Small intestine (tissue), 7 donors: ENCODE data around the gene STH. TPM values are rescaled to one million over a fixed set of nuclear protein-coding genes. Genes with fewer than 3 reads are reported as not detected.
A peak's percentile ranks its signal among the peaks of the same experiment; 100 is the strongest.

Experiments used
- DNase-seq, 2 donors: peaks; one replicate each; pipeline versions ENCODE4 v3.0.0 to v3.0.0-alpha.2; 2013
- FAIRE-seq: peaks from 2 replicates; lab custom pipeline; 2012; peaks lifted over from hg19 to GRCh38; lab: Jason Lieb, UNC
- H3K27ac ChIP-seq, 3 donors: one replicate each; pipeline ENCODE4 v1.5.1; 2013; ENCODE audit warnings: low read length in 2 of 3, mild to moderate bottlenecking in 2 of 3, control low read depth in 1 of 3, inconsistent platforms in 1 of 3, low read depth in 1 of 3, moderate library complexity in 1 of 3
- H3K27me3 ChIP-seq, 3 donors: one replicate each; pipeline ENCODE4 v1.6.1; 2013; ENCODE audit warnings: low read length in 3 of 3, inconsistent platforms in 1 of 3; ENCODE audit not compliant: control insufficient read depth in 3 of 3, insufficient read depth in 3 of 3
- H3K36me3 ChIP-seq, 3 donors: one replicate each; pipeline ENCODE4 v1.6.1; 2013; ENCODE audit warnings: low read length in 3 of 3, inconsistent platforms in 1 of 3, low read depth in 1 of 3, mild to moderate bottlenecking in 1 of 3, moderate library complexity in 1 of 3; ENCODE audit not compliant: control insufficient read depth in 3 of 3, insufficient read depth in 2 of 3
- H3K4me1 ChIP-seq, 3 donors: one replicate each; pipeline ENCODE4 v1.6.1; 2013; ENCODE audit warnings: low read length in 2 of 3, inconsistent platforms in 1 of 3, low read depth in 1 of 3, mild to moderate bottlenecking in 1 of 3, moderate library complexity in 1 of 3; ENCODE audit not compliant: control insufficient read depth in 3 of 3, insufficient read depth in 2 of 3
- H3K4me3 ChIP-seq, 3 donors: one replicate each; pipeline ENCODE4 v1.5.1; 2013; ENCODE audit warnings: low read length in 3 of 3, control low read depth in 1 of 3, inconsistent platforms in 1 of 3, low read depth in 1 of 3, mild to moderate bottlenecking in 1 of 3, moderate library complexity in 1 of 3
- H3K9me3 ChIP-seq, 2 donors: one replicate each; pipeline ENCODE4 v1.6.1; 2013; ENCODE audit warnings: low read depth in 1 of 2, low read length in 1 of 2; ENCODE audit not compliant: control insufficient read depth in 2 of 2, insufficient read depth in 1 of 2
- WGBS, 3 donors: extraction: QIAGEN DNeasy Blood & Tissue Kit; methylation state at CpG; one replicate each; pipeline ENCODE4 v1.1.7; 2013; 5-methylcytosine and 5-hydroxymethylcytosine counted together
- polyA plus RNA-seq, 4 donors: library from polyadenylated mRNA; stranded (reverse) in 3 of 4; unstranded in 1 of 4; fragments of 200-250 nt in 3 of 4; fragments of 120-200 nt in 1 of 4; gene quantifications; one replicate each; pipeline versions ENCODE4 v1.2.1 to v1.2.3, GENCODE V29; 2013
- donor health status: healthy with polysubstance abuse.
- donor health status: control.
- donor health status: control.
- donor health status: Bipolar disorder and iron deficiency.
- donor health status: healthy.

The STH gene
- polyA plus RNA-seq, 4 donors, result not detected

DNA sequence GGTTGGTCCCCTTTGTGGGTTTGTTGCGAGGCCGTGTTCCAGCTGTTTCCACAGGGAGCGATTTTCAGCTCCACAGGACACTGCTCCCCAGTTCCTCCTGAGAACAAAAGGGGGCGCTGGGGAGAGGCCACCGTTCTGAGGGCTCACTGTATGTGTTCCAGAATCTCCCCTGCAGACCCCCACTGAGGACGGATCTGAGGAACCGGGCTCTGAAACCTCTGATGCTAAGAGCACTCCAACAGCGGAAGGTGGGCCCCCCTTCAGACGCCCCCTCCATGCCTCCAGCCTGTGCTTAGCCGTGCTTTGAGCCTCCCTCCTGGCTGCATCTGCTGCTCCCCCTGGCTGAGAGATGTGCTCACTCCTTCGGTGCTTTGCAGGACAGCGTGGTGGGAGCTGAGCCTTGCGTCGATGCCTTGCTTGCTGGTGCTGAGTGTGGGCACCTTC, 27.3 kb upstream of the STH start:
- no peak for FAIRE-seq
- Histone ChIP-seq H3K27ac (no peak overlapping the region), H3K36me3 (no peaks in the 10 kb centered on the region), H3K27me3 (peaks cover 0 to 13% (median 4%) of the 10 kb centered on the region in 3 donors), H3K4me3 (no peak overlapping the region), H3K9me3 (no peaks in the 10 kb centered on the region), H3K4me1 (no peaks in the 10 kb centered on the region)
- no peak for DNase-seq
- 48 to 59% (median 51%) methylated on average over 12 to 14 of the region's 14 CpGs for WGBS, 3 donors

DNA sequence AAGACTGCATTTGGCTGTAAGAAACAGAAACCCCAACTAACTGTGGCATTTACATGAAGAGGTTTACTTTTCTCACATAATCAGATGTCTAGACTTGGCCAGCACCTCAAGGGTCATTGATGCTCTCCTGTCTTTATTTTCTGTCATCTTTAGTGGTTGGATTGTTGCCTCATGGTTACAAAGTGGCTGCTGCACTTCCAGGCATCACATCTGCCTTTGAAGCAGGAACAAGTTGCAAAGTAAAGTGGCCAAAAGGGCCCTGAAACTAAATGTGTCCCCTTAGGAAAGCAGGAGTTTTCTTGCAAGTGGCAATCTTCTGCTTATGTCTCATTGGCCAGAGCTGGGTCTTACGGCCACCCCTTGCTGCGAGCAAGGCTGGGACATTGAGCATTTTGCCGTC, 26.5 kb upstream of the STH start:
- FAIRE-seq (no peak), DNase-seq (no peak)
- no peaks in the 10 kb centered on the region for H3K36me3 ChIP-seq
- no peaks in the 10 kb centered on the region for H3K4me1 ChIP-seq
- no peak overlapping the region for H3K4me3 ChIP-seq
- no peak overlapping the region for H3K27ac ChIP-seq
- H3K27me3 ChIP-seq, result peaks cover 0 to 6% (median 0%) of the 10 kb centered on the region in 3 donors
- 84 to 96% (median 90%) methylated on average over 3 of the region's 3 CpGs for WGBS, 3 donors
- no peaks in the 10 kb centered on the region for H3K9me3 ChIP-seq

DNA sequence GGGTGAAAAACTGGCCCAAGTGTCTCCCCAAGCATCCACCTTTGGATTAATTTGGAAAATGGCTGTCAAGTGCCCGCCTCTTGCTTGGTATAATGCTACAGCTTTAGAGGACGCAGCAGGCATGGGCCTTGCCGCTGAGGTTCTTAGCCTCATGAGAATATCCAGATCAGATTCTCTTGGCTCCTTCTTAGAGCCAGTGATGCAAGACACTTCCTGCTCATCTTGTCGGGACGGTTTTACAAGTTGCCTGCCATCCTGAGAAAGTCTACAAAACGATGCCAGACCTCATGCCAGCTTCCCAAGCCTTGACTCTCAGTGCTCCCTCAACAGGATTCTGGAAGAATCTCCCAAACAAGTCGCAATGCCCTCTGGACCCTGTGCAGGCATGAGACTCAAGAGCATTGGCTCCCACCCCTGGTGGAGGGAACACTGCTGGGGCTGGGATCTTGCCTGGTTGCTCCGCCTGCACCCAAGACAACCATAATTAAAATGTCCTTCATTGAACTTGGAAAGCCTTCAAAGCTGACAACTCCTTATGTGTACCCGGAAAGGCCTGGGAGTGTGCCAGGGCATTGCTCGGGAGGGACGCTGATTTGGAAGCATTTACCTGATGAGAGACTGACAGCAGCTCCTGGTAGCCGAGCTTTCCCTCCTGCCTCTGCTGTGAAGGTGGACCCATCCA, 25.8 kb upstream of the STH start:
- Histone ChIP-seq H3K36me3 (no peaks in the 10 kb centered on the region), H3K27me3 (peaks cover 0 to 4% (median 0%) of the 10 kb centered on the region in 3 donors), H3K27ac (no peak overlapping the region), H3K4me1 (no peaks in the 10 kb centered on the region), H3K9me3 (no peaks in the 10 kb centered on the region), H3K4me3 (no peak overlapping the region)
- DNase-seq (peak in 1 of 2 donors; percentile 11), FAIRE-seq (no peak)
- WGBS, 3 donors, result 37 to 77% (median 53%) methylated on average over 12 of the region's 12 CpGs

DNA sequence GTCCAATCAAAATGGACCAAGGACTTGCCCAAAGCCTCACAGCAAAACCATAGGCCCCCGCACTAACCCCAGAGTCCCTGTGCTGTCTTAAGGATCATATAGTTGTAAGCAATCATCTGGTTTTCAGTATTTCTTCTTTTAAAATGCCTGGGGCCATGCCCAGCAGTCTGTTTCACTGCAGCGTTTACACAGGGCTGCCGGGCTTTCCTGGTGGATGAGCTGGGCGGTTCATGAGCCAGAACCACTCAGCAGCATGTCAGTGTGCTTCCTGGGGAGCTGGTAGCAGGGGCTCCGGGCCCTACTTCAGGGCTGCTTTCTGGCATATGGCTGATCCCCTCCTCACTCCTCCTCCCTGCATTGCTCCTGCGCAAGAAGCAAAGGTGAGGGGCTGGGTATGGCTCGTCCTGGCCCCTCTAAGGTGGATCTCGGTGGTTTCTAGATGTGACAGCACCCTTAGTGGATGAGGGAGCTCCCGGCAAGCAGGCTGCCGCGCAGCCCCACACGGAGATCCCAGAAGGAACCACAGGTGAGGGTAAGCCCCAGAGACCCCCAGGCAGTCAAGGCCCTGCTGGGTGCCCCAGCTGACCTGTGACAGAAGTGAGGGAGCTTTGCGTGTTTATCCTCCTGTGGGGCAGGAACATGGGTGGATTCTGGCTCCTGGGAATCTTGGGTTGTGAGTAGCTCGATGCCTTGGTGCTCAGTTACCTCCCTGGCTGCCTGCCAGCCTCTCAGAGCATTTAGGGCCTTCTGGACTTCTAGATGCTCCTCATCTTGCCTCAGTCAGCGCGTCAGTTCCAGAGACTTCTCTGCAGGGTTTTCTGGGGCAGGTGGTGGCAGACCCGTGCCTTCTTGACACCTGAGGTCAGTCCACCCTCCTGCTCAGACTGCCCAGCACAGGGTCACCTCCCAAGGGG, 24.8 kb upstream of the STH start:
- no peak overlapping the region for H3K27ac ChIP-seq
- no peaks in the 10 kb centered on the region for H3K36me3 ChIP-seq
- no peak overlapping the region for H3K4me3 ChIP-seq
- no peaks in the 10 kb centered on the region for H3K9me3 ChIP-seq
- H3K4me1 ChIP-seq, result no peaks in the 10 kb centered on the region
- H3K27me3 ChIP-seq, result peaks cover 0 to 2% (median 0%) of the 10 kb centered on the region in 3 donors
- DNase-seq, result no peak
- 75 to 80% (median 79%) methylated on average over 17 of the region's 17 CpGs for WGBS, 3 donors
- no peak for FAIRE-seq

DNA sequence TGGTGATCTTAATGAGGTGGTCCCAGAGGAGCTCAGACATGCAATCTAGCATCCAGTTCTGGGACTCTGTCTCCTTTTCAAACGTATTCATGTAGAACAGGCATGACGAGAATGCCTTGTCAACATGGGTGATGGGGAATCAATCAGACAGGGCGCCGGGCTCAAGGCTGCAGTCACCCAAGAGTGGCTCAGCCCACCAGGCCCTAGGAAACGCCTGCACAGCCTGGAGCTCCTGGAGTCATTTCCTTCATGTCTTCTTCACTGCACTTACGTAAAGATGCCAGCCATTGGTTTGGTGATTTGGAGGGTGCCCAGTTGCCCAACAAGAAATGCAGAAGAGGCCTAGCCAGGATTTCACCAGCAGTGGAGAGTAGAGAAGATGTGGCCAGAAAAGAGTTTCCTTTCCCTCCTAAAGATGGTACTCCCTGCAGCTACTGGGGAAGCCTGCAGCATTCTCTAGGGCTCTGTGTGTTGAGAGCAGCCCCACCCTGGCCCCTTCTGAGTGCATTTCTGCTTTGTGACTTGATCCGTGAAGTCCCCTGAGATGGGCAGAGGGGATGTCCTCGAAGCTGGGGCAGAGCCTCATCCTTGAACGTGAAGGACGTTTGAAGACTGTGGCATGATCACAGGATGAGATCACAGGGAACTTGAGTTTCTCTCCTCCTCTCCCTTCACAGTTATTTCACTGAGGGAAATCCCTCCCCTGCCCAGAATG, 24.0 kb upstream of the STH start:
- Histone ChIP-seq H3K27ac (no peak overlapping the region), H3K27me3 (peaks cover 0 to 2% (median 0%) of the 10 kb centered on the region in 3 donors), H3K4me1 (no peaks in the 10 kb centered on the region), H3K36me3 (no peaks in the 10 kb centered on the region), H3K4me3 (no peak overlapping the region), H3K9me3 (no peaks in the 10 kb centered on the region)
- FAIRE-seq (no peak), DNase-seq (no peak)
- WGBS, 3 donors, result 79 to 85% (median 83%) methylated on average over 10 of the region's 10 CpGs

DNA sequence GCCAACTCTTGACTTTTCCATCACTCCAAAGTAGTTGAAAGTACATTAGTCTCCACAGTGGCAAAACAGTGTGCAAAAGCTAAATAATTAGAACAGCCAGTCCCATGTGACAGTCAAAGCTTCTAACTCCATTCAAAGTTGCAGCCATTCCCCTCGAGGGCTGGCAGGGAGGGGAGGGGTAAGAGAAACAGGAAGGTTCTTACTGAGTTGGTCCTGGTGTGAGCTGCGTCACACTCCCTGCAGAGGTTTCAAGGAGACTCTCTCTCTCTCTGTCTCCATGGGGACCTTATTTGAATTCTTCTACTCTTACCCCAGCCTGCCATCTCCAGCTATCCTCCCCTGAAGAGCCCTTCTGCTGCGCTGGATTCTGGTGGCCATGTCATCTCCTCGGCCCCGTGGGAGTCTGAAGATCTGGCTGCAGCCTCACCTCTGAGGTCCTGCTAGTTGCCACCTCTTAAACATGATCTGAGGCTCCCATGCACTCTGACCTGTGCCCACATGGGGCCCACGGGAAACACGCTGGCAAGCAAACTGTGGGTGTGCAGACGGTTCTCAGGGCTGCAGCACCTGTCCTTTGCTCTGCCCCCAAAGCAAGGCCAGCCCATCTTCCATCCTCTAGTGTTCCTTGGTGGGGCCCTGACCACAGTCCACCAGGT, 23.3 kb upstream of the STH start:
- H3K27me3 ChIP-seq, result no peaks in the 10 kb centered on the region
- H3K4me1 ChIP-seq, result no peaks in the 10 kb centered on the region
- FAIRE-seq (no peak), DNase-seq (no peak)
- H3K4me3 ChIP-seq, result no peak overlapping the region
- WGBS, 3 donors, result 69 to 75% (median 71%) methylated on average over 8 of the region's 8 CpGs
- H3K36me3 ChIP-seq, result no peaks in the 10 kb centered on the region
- H3K27ac ChIP-seq, result no peak overlapping the region
- H3K9me3 ChIP-seq, result no peaks in the 10 kb centered on the region

DNA sequence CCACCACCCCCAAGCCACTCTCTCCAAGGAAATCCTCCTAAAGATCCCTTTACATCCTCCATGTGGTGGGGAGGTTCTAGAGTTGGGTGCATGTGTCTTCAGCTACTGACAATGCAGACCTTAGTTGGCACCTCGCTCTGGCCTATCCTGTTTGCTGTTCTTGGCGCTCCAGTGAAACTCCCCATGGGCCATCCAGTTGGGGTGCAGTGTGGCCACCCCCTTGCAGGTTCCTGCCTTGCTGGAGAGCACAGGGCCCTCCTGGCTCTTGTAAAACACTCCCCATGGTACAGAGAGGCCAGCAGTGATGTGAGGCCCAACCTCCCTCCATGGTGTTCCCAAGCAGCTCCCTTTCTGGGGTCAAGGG, 22.7 kb upstream of the STH start:
- Histone ChIP-seq H3K4me1 (no peaks in the 10 kb centered on the region), H3K27me3 (no peaks in the 10 kb centered on the region), H3K36me3 (no peaks in the 10 kb centered on the region), H3K27ac (no peak overlapping the region), H3K4me3 (no peak overlapping the region), H3K9me3 (no peaks in the 10 kb centered on the region)
- no peak for DNase-seq
- FAIRE-seq, result no peak
- 81 to 100% (median 96%) methylated on average over 2 of the region's 2 CpGs for WGBS, 3 donors
